WTC11 (cell line): Measurements from ENCODE around the gene RNF19B. TPM values are rescaled to one million over a fixed set of nuclear protein-coding genes. Genes with fewer than 3 reads are reported as not detected.

Source experiments
- ATAC-seq: fragments of 200-7000 bp; cut with Tn5 transposase; 2 replicates; pipeline ENCODE4 v1.10.0; 2021; ENCODE audit warnings: mild to moderate bottlenecking, moderate library complexity
- CTCF ChIA-PET: fragments of 300-600 bp; sonication (Branson Sonifier 250); formaldehyde crosslinking; loops from one replicate; lab custom pipeline; 2021; ENCODE audit warnings: antibody characterized with exemption; lab: Charles Lee
- POLR2A ChIA-PET: fragments of 350-600 bp; sonication (Branson Sonifier 250); formaldehyde crosslinking; loops from one replicate; lab custom pipeline; 2021; ENCODE audit warnings: antibody characterized with exemption; lab: Charles Lee
- DNase-seq: peaks from one replicate; pipeline ENCODE4 v3.0.0; 2021; ENCODE audit warnings: low spot score
- H3K27ac Mint-ChIP-seq: 2 replicates; pipeline ENCODE4 v1.8.0; 2021; ENCODE audit warnings: mixed read lengths
- H3K27me3 Mint-ChIP-seq: 2 replicates; pipeline ENCODE4 v1.8.0; 2021; ENCODE audit warnings: low read depth, mild to moderate bottlenecking, moderate library complexity, mixed read lengths
- H3K36me3 Mint-ChIP-seq: 2 replicates; pipeline ENCODE4 v1.8.0; 2021; ENCODE audit warnings: mixed read lengths
- H3K4me1 Mint-ChIP-seq: 2 replicates; pipeline ENCODE4 v1.8.0; 2022; ENCODE audit warnings: mixed read lengths
- H3K4me3 Mint-ChIP-seq: 2 replicates; pipeline ENCODE4 v1.8.0; 2021; ENCODE audit warnings: mild to moderate bottlenecking, moderate library complexity, mixed read lengths
- H3K9me3 Mint-ChIP-seq: 2 replicates; pipeline ENCODE4 v1.8.0; 2021; ENCODE audit warnings: mixed read lengths
- ARID4B ChIP-seq: sonication (generic); formaldehyde crosslinking; IDR thresholded peaks from 2 replicates; pipeline ENCODE4 v1.8.0; 2023; ENCODE audit warnings: missing genetic modification reagents, mild to moderate bottlenecking, borderline replicate concordance
- ATF3 ChIP-seq: sonication (generic); formaldehyde crosslinking; conservative IDR thresholded peaks from 2 replicates; pipeline ENCODE4 v1.8.1; 2022; ENCODE audit warnings: mild to moderate bottlenecking, missing genetic modification reagents
- E2F4 ChIP-seq: sonication (generic); formaldehyde crosslinking; IDR thresholded peaks from 2 replicates; pipeline ENCODE4 v1.8.1; 2022; ENCODE audit warnings: low read depth, mild to moderate bottlenecking, moderate library complexity, missing genetic modification reagents, borderline replicate concordance
- E2F5 ChIP-seq: sonication (generic); formaldehyde crosslinking; IDR thresholded peaks from 2 replicates; pipeline ENCODE4 v1.8.1; 2022; ENCODE audit warnings: mild to moderate bottlenecking, moderate library complexity, missing genetic modification reagents
- ELF4 ChIP-seq: sonication (generic); formaldehyde crosslinking; IDR thresholded peaks from 2 replicates; pipeline ENCODE4 v1.8.1; 2022; ENCODE audit warnings: low read depth, mild to moderate bottlenecking, moderate library complexity, missing genetic modification reagents
- GABPB1 ChIP-seq: sonication (generic); formaldehyde crosslinking; IDR thresholded peaks from 2 replicates; pipeline ENCODE4 v1.8.1; 2023; ENCODE audit warnings: mild to moderate bottlenecking, missing genetic modification reagents
- GRHL2 ChIP-seq: fragments of 250-450 bp; sonication (Bioruptor Pico); IDR thresholded peaks from 2 replicates; pipeline ENCODE4 v1.8.0; 2022; ENCODE audit warnings: mild to moderate bottlenecking, moderate library complexity; ENCODE audit not compliant: insufficient replicate concordance, severe bottlenecking
- IRF2 ChIP-seq: sonication (generic); formaldehyde crosslinking; IDR thresholded peaks from 2 replicates; pipeline ENCODE4 v1.8.0; 2022; ENCODE audit warnings: low read depth, missing genetic modification reagents, borderline replicate concordance
- KAT7 ChIP-seq: sonication (generic); formaldehyde crosslinking; IDR thresholded peaks from 2 replicates; pipeline ENCODE4 v1.8.1; 2023; ENCODE audit warnings: missing genetic modification reagents, mild to moderate bottlenecking, borderline replicate concordance
- MAX ChIP-seq: sonication (generic); formaldehyde crosslinking; IDR thresholded peaks from 2 replicates; pipeline ENCODE4 v1.8.0; 2022; ENCODE audit warnings: mild to moderate bottlenecking, missing genetic modification reagents
- MYBL2 ChIP-seq: sonication (generic); formaldehyde crosslinking; IDR thresholded peaks from 2 replicates; pipeline ENCODE4 v1.8.1; 2023; ENCODE audit warnings: mild to moderate bottlenecking, moderate library complexity, missing genetic modification reagents
- ZNF138 ChIP-seq: sonication (generic); formaldehyde crosslinking; conservative IDR thresholded peaks from 2 replicates; pipeline ENCODE4 v1.8.1; 2022; ENCODE audit warnings: mild to moderate bottlenecking, moderate library complexity, missing genetic modification reagents
- ZNF281 ChIP-seq: sonication (generic); formaldehyde crosslinking; IDR thresholded peaks from 2 replicates; pipeline ENCODE4 v1.8.0; 2023; ENCODE audit warnings: mild to moderate bottlenecking, missing genetic modification reagents
- ZNF317 ChIP-seq: sonication (generic); formaldehyde crosslinking; IDR thresholded peaks from 2 replicates; pipeline ENCODE4 v1.8.1; 2023; ENCODE audit warnings: low read depth, mild to moderate bottlenecking, moderate library complexity, missing genetic modification reagents, borderline replicate concordance
- total RNA-seq: library from RNA; stranded (reverse); gene quantifications from 3 replicates; pipeline ENCODE4 v1.2.3, GENCODE V29; 2021

Gene RNF19B
- total RNA-seq, 1 experiment from 2014 or later, result 21.9 TPM

- TF ChIP-seq MAX (CRISPR knock-in tag), result peak; percentile 24; the same call in 1 of the 2 replicates
- no peak for TF ChIP-seq GABPB1 (CRISPR knock-in tag)
- no peak for TF ChIP-seq GRHL2 (CRISPR knock-in tag)
- TF ChIP-seq ZNF317, result no peak
- no peak for TF ChIP-seq ELF4 (CRISPR knock-in tag)
- TF ChIP-seq ZNF138 (CRISPR knock-in tag), result no peak
- TF ChIP-seq ATF3 (CRISPR knock-in tag), result no peak
Measured at GRCh38 chr1:32894019-32894600, 70.5 kb downstream of the RNF19B start (continued).

GRCh38 chr1:32893198-32894018 is 71.2 kb downstream of the RNF19B start:
- peaks cover 11% of the 10 kb centered on the region for H3K4me1 Mint-ChIP-seq
- CTCF ChIA-PET, result interaction anchor here (0.6 to 7.4 kb wide), 37 partner anchors 11 to 1171 kb away, joined by 3 to 80 read pairs (median 5); partner anchors contain the start of genes AZIN2, BSDC1, FNDC5 and RNF19B
- 0 out of 2 replicates have a peak, but pooled peaks have one; percentile 5 for TF ChIP-seq ZNF281 (CRISPR knock-in tag)
- 0 out of 2 replicates have a peak, but pooled peaks have one; percentile 13 for TF ChIP-seq E2F5
- 0 out of 2 replicates have a peak, but pooled peaks have one; percentile 18 for TF ChIP-seq MYBL2
- peak; percentile 55; the same call in 1 of the 2 replicates for TF ChIP-seq KAT7 (CRISPR knock-in tag)
- no peak for TF ChIP-seq E2F4 (CRISPR knock-in tag)
- no peak for TF ChIP-seq ARID4B (CRISPR knock-in tag)
- TF ChIP-seq IRF2 (CRISPR knock-in tag), result no peak
- TF ChIP-seq, all 79 proteins: peak for 4
- peak overlapping the region; percentile 79 for H3K4me3 Mint-ChIP-seq
- peaks cover 7% of the 10 kb centered on the region for H3K9me3 Mint-ChIP-seq
- no peak overlapping the region for H3K27ac Mint-ChIP-seq
- POLR2A ChIA-PET, result interaction anchor here (0.9 kb wide), 2 partner anchors 14 to 189 kb away, joined by 3 to 4 read pairs; no protein-coding TSS in a partner anchor
- DNase-seq (peak; percentile 73), ATAC-seq (peak; percentile 49)
- peaks cover 55% of the 10 kb centered on the region for H3K27me3 Mint-ChIP-seq
- no peaks in the 10 kb centered on the region for H3K36me3 Mint-ChIP-seq
